Ammon's horn (tissue), 1 donor: Measurements from ENCODE around the gene SMG1.
A peak's percentile ranks its signal among the peaks of the same experiment; 100 is the strongest.
"Not testable (repeated sequence)": the region's sequence is repeated elsewhere in the genome, so short reads cannot be mapped to it uniquely, and the experiment has no call there.

Experiments
- DNase-seq: peaks from one replicate; pipeline ENCODE4 v3.0.0-alpha.2; 2016; ENCODE audit warnings: low spot score

The SMG1 gene

GRCh38 chr16:18759598-18760520 lies 166.3 kb downstream of the SMG1 start:
- peak; percentile 5 for DNase-seq

- DNase-seq, result not testable (repeated sequence)
These were observed 168.1 kb downstream of the SMG1 start for GRCh38 chr16:18757960-18758660.

- DNase-seq, result not testable (repeated sequence)
These were observed 169.6 kb downstream of the SMG1 start for GRCh38 chr16:18756639-18757038.
